Activated T-cell treated with anti-CD3 and anti-CD28 coated beads, Interleukin-2, amount 50 U/mL, for 72 hours (primary cell): ENCODE results near the gene TREH. TPM values are rescaled to one million over a fixed set of nuclear protein-coding genes. Genes with fewer than 3 reads are reported as not detected.
"Not testable (repeated sequence)": the region's sequence is repeated elsewhere in the genome, so short reads cannot be mapped to it uniquely, and the experiment has no call there.

ENCODE experiments used
- ATAC-seq, 2 donors: fragments of 150-1000 bp; cut with Tn5 transposase; replicated peaks in 1 of 2; 2 replicates each; pipeline ENCODE4 v1.10.0; 2021; ENCODE audit warnings: moderate library complexity in 2 of 2, mild to moderate bottlenecking in 1 of 2
- DNase-seq, 2 donors: peaks; one replicate each; pipeline ENCODE4 v3.0.0; 2021 to 2022; ENCODE audit warnings: mixed read lengths in 1 of 2
- H3K27ac Mint-ChIP-seq: one replicate; pipeline ENCODE4 v1.8.0; 2022; ENCODE audit warnings: mild to moderate bottlenecking, moderate library complexity, mixed read lengths
- H3K27me3 Mint-ChIP-seq: one replicate; pipeline ENCODE4 v1.8.0; 2022; ENCODE audit warnings: low read depth, mixed read lengths
- H3K36me3 Mint-ChIP-seq, 2 donors: one replicate each; pipeline ENCODE4 v1.8.0; 2022; ENCODE audit warnings: mixed read lengths in 2 of 2, mild to moderate bottlenecking in 1 of 2; ENCODE audit not compliant: insufficient read depth in 2 of 2
- H3K4me1 Mint-ChIP-seq: one replicate; pipeline ENCODE4 v1.8.0; 2022; ENCODE audit warnings: low read depth, mixed read lengths
- H3K4me3 Mint-ChIP-seq, 2 donors: one replicate each; pipeline ENCODE4 v1.8.0; 2022; ENCODE audit warnings: mild to moderate bottlenecking in 2 of 2, mixed read lengths in 2 of 2, moderate library complexity in 2 of 2
- H3K9me3 Mint-ChIP-seq, 2 donors: one replicate each; pipeline ENCODE4 v1.8.0; 2022; ENCODE audit warnings: mixed read lengths in 2 of 2
- total RNA-seq, 2 donors: library from RNA; stranded (reverse); gene quantifications; one replicate each; pipeline ENCODE4 v1.2.3, GENCODE V29; 2022

The TREH gene
- total RNA-seq, 2 donors from 2014 or later = not detected

GRCh38 chr11:118714416-118714815, 35.0 kb upstream of the TREH start:
- DNase-seq, H3K27ac Mint-ChIP-seq, H3K9me3 Mint-ChIP-seq, H3K4me1 Mint-ChIP-seq, H3K4me3 Mint-ChIP-seq, H3K27me3 Mint-ChIP-seq, H3K36me3 Mint-ChIP-seq, ATAC-seq: not testable (repeated sequence)

- no peaks in the 10 kb centered on the region for H3K36me3 Mint-ChIP-seq
Observed at GRCh38 chr11:118708296-118708695, 28.8 kb upstream of the TREH start.

GRCh38 chr11:118706546-118706825, 27.0 kb upstream of the TREH start:
- H3K9me3 Mint-ChIP-seq = no peaks in the 10 kb centered on the region
- no peaks in the 10 kb centered on the region for H3K27me3 Mint-ChIP-seq
- no peak for ATAC-seq
- DNase-seq = no peak
- no peak overlapping the region for H3K4me3 Mint-ChIP-seq
- H3K27ac Mint-ChIP-seq = no peak overlapping the region
- peaks cover 23% of the 10 kb centered on the region for H3K4me1 Mint-ChIP-seq
- H3K36me3 Mint-ChIP-seq = peaks cover 0 to 5% of the 10 kb centered on the region in 2 donors

More at GRCh38 chr11:118708296-118708695, 28.8 kb upstream of the TREH start:
- no peak for DNase-seq
- Mint-ChIP-seq H3K9me3 (no peaks in the 10 kb centered on the region), H3K27me3 (no peaks in the 10 kb centered on the region), H3K4me3 (no peak overlapping the region), H3K4me1 (peaks cover 23% of the 10 kb centered on the region), H3K27ac (no peak overlapping the region)
- ATAC-seq = no peak

GRCh38 chr11:118705791-118706545, 26.5 kb upstream of the TREH start:
- Mint-ChIP-seq H3K9me3 (no peaks in the 10 kb centered on the region), H3K4me1 (peaks cover 23% of the 10 kb centered on the region), H3K27ac (peak overlapping the region; percentile 55), H3K36me3 (peaks cover 0 to 7% of the 10 kb centered on the region in 2 donors), H3K27me3 (no peaks in the 10 kb centered on the region), H3K4me3 (peak overlapping the region in 1 of 2 donors; percentile 53)
- ATAC-seq = no peak
- no peak for DNase-seq

- H3K4me3 Mint-ChIP-seq = peak overlapping the region; percentile 54 to 56
- H3K9me3 Mint-ChIP-seq = peaks cover 3% of the 10 kb centered on the region in 2 donors
- H3K27me3 Mint-ChIP-seq = no peaks in the 10 kb centered on the region
- ATAC-seq = peak; percentile 55 to 66
- H3K27ac Mint-ChIP-seq = no peak overlapping the region
- peaks cover 25% of the 10 kb centered on the region for H3K4me1 Mint-ChIP-seq
- H3K36me3 Mint-ChIP-seq = peaks cover 3 to 10% of the 10 kb centered on the region in 2 donors
- DNase-seq = peak; percentile 19 to 33
Observed at GRCh38 chr11:118705111-118705741, 25.8 kb upstream of the TREH start.

GRCh38 chr11:118703563-118704106, 24.2 kb upstream of the TREH start:
- Mint-ChIP-seq H3K27ac (no peak overlapping the region), H3K4me1 (peaks cover 41% of the 10 kb centered on the region), H3K36me3 (peaks cover 7 to 15% of the 10 kb centered on the region in 2 donors), H3K4me3 (no peak overlapping the region), H3K27me3 (no peaks in the 10 kb centered on the region), H3K9me3 (peaks cover 3% of the 10 kb centered on the region in 2 donors)
- DNase-seq (no peak), ATAC-seq (no peak)

GRCh38 chr11:118699506-118700220, 20.2 kb upstream of the TREH start:
- Mint-ChIP-seq H3K36me3 (peaks cover 7 to 15% of the 10 kb centered on the region in 2 donors), H3K4me1 (peaks cover 55% of the 10 kb centered on the region), H3K27me3 (no peaks in the 10 kb centered on the region), H3K9me3 (peaks cover 3% of the 10 kb centered on the region in 2 donors), H3K27ac (no peak overlapping the region), H3K4me3 (peak overlapping the region in 1 of 2 donors; percentile 58)
- DNase-seq = peak; percentile 26 to 31
- ATAC-seq = peak in 1 of 2 donors; percentile 40

- Mint-ChIP-seq H3K9me3 (peaks cover 3% of the 10 kb centered on the region in 2 donors), H3K27ac (no peak overlapping the region), H3K27me3 (no peaks in the 10 kb centered on the region), H3K36me3 (peaks cover 7 to 15% of the 10 kb centered on the region in 2 donors), H3K4me1 (peaks cover 68% of the 10 kb centered on the region), H3K4me3 (no peak overlapping the region)
- no peak for ATAC-seq
- no peak for DNase-seq
Observed at GRCh38 chr11:118697346-118697745, 17.9 kb upstream of the TREH start.

GRCh38 chr11:118696673-118697226, 17.3 kb upstream of the TREH start:
- H3K36me3 Mint-ChIP-seq = peaks cover 7 to 12% of the 10 kb centered on the region in 2 donors
- H3K4me1 Mint-ChIP-seq = peaks cover 74% of the 10 kb centered on the region
- no peak overlapping the region for H3K27ac Mint-ChIP-seq
- ATAC-seq (no peak), DNase-seq (no peak)
- H3K27me3 Mint-ChIP-seq = no peaks in the 10 kb centered on the region
- peaks cover 3% of the 10 kb centered on the region in 2 donors for H3K9me3 Mint-ChIP-seq
- no peak overlapping the region for H3K4me3 Mint-ChIP-seq

GRCh38 chr11:118694771-118695170, 15.3 kb upstream of the TREH start:
- peaks cover 85% of the 10 kb centered on the region for H3K4me1 Mint-ChIP-seq
- peaks cover 2 to 3% of the 10 kb centered on the region in 2 donors for H3K36me3 Mint-ChIP-seq
- no peak overlapping the region for H3K4me3 Mint-ChIP-seq
- H3K27me3 Mint-ChIP-seq = no peaks in the 10 kb centered on the region
- no peak overlapping the region for H3K27ac Mint-ChIP-seq
- H3K9me3 Mint-ChIP-seq = no peaks in the 10 kb centered on the region
- ATAC-seq = no peak
- DNase-seq = no peak

- no peak overlapping the region for H3K27ac Mint-ChIP-seq
- no peaks in the 10 kb centered on the region for H3K36me3 Mint-ChIP-seq
- no peaks in the 10 kb centered on the region for H3K27me3 Mint-ChIP-seq
- ATAC-seq (no peak), DNase-seq (no peak)
- H3K4me1 Mint-ChIP-seq = peaks cover 79% of the 10 kb centered on the region
- no peak overlapping the region for H3K4me3 Mint-ChIP-seq
- no peaks in the 10 kb centered on the region for H3K9me3 Mint-ChIP-seq
Observed at GRCh38 chr11:118694185-118694584, 14.7 kb upstream of the TREH start.

GRCh38 chr11:118691926-118692830, 12.7 kb upstream of the TREH start:
- ATAC-seq (peak; percentile 51), DNase-seq (peak; percentile 60 to 75)
- H3K27me3 Mint-ChIP-seq = no peaks in the 10 kb centered on the region
- H3K27ac Mint-ChIP-seq = no peak overlapping the region
- H3K4me3 Mint-ChIP-seq = peak overlapping the region; percentile 29 to 54
- H3K36me3 Mint-ChIP-seq = no peaks in the 10 kb centered on the region
- peaks cover 73% of the 10 kb centered on the region for H3K4me1 Mint-ChIP-seq
- H3K9me3 Mint-ChIP-seq = no peaks in the 10 kb centered on the region
